Measurements from ENCODE around the gene ANTKMT. TPM values are rescaled to one million over a fixed set of nuclear protein-coding genes. Genes with fewer than 3 reads are reported as not detected.

ANTKMT gene
- total RNA-seq, 4 donors from 2014 or later, result 23.5 to 46.2 (median 31.0) TPM

GRCh38 chr16:678858-679813 lies 41.8 kb upstream of the ANTKMT start:
- WGBS, 2 donors (ENCODE audit: low coverage in 1 of 2), result 0% methylated on average over 8 of the region's 52 CpGs; no CpG with 5 or more reads in 1 of the 2 donors
- Histone ChIP-seq H3K27me3 (peaks cover 8% of the 10 kb centered on the region), H3K36me3 (peaks cover 0 to 20% of the 10 kb centered on the region in 2 donors), H3K4me1 (peaks cover 0 to 72% (median 51%) of the 10 kb centered on the region in 3 donors), H3K27ac (peak overlapping the region; percentile 16 to 100 (median 95)), H3K9me3 (no peaks in the 10 kb centered on the region), H3K4me3 (peak overlapping the region; percentile 32 to 97)
- no peak for TF ChIP-seq POLR2AphosphoS5 (IDR thresholded peaks at IDR 0.05)
- TF ChIP-seq CTCF (IDR thresholded peaks at IDR 0.05), result no peak
- no peak for TF ChIP-seq EP300 (IDR thresholded peaks at IDR 0.05)
- no peak for TF ChIP-seq POLR2A (IDR thresholded peaks at IDR 0.05)
- ATAC-seq, result peak; percentile 17

- no peaks in the 10 kb centered on the region for H3K9me3 ChIP-seq
- peaks cover 0 to 20% of the 10 kb centered on the region in 2 donors for H3K36me3 ChIP-seq
- ATAC-seq, result peak; percentile 81
- H3K27me3 ChIP-seq, result peaks cover 8% of the 10 kb centered on the region
- peaks cover 0 to 70% (median 54%) of the 10 kb centered on the region in 3 donors for H3K4me1 ChIP-seq
- WGBS, 2 donors (ENCODE audit: low coverage in 1 of 2), result no CpG with 5 or more reads among the region's 91 CpGs
- peak within 1 kb of the TSS; percentile 70 to 100 (median 95) for H3K27ac ChIP-seq
- peak within 1 kb of the TSS; percentile 59 to 97 for H3K4me3 ChIP-seq
- TF ChIP-seq EP300 (IDR thresholded peaks at IDR 0.05) (no peak), POLR2A (IDR thresholded peaks at IDR 0.05) (peak; percentile 82 to 93), CTCF (IDR thresholded peaks at IDR 0.05) (peak in 1 of 4 experiments; percentile 7)
These were observed 40.9 kb upstream of the ANTKMT start, which contains the start of gene STUB1 for GRCh38 chr16:679814-680624. STUB1 (plus strand) TSS chr16:680410; CDS start chr16:680526, 116 bp downstream.

GRCh38 chr16:680625-680945 lies 40.4 kb upstream of the ANTKMT start:
- whole genome bisulfite sequencing, 2 donors (ENCODE audit: low coverage in 1 of 2), result no CpG with 5 or more reads among the region's 38 CpGs
- Histone ChIP-seq H3K4me3 (peak overlapping the region; percentile 59 to 97), H3K4me1 (peaks cover 0 to 70% (median 54%) of the 10 kb centered on the region in 3 donors), H3K27ac (peak overlapping the region; percentile 37 to 100 (median 95)), H3K9me3 (no peaks in the 10 kb centered on the region), H3K36me3 (peaks cover 0 to 20% of the 10 kb centered on the region in 2 donors), H3K27me3 (peaks cover 8% of the 10 kb centered on the region)
- TF ChIP-seq EP300 (IDR thresholded peaks at IDR 0.05) (no peak), CTCF (IDR thresholded peaks at IDR 0.05) (no peak), POLR2A (IDR thresholded peaks at IDR 0.05) (no peak), POLR2AphosphoS5 (IDR thresholded peaks at IDR 0.05) (no peak)
- no peak for ATAC-seq

GRCh38 chr16:680967-681745 lies 39.8 kb upstream of the ANTKMT start:
- H3K36me3 ChIP-seq, result peaks cover 0 to 24% of the 10 kb centered on the region in 2 donors
- H3K4me3 ChIP-seq, result peak overlapping the region; percentile 59 to 97
- peaks cover 0 to 70% (median 48%) of the 10 kb centered on the region in 3 donors for H3K4me1 ChIP-seq
- peak overlapping the region; percentile 37 to 100 (median 95) for H3K27ac ChIP-seq
- H3K27me3 ChIP-seq, result peaks cover 8% of the 10 kb centered on the region
- no peaks in the 10 kb centered on the region for H3K9me3 ChIP-seq
- WGBS, 2 donors (ENCODE audit: low coverage in 1 of 2), result 80% methylated on average over 1 of the region's 44 CpGs; no CpG with 5 or more reads in 1 of the 2 donors
- no peak for ATAC-seq
- TF ChIP-seq POLR2A (IDR thresholded peaks at IDR 0.05) (no peak), EP300 (IDR thresholded peaks at IDR 0.05) (no peak), POLR2AphosphoS5 (IDR thresholded peaks at IDR 0.05) (no peak)

Measured in gastroesophageal sphincter (tissue), 4 donors.